ENCODE measurements around the gene TRIM66. TPM values are rescaled to one million over a fixed set of nuclear protein-coding genes. Genes with fewer than 3 reads are reported as not detected.
A peak's percentile ranks its signal among the peaks of the same experiment; 100 is the strongest.

TRIM66 gene
- total RNA-seq, 4 donors from 2014 or later = 2.2 to 5.4 (median 3.1) TPM

- Histone ChIP-seq H3K4me3 (no peak overlapping the region), H3K9me3 (no peaks in the 10 kb centered on the region), H3K4me1 (peaks cover 0 to 16% (median 9%) of the 10 kb centered on the region in 4 donors), H3K36me3 (peaks cover 66 to 83% (median 78%) of the 10 kb centered on the region in 4 donors), H3K27me3 (no peaks in the 10 kb centered on the region), H3K27ac (replicated peaks in 1 of 4) (peak overlapping the region; percentile 13 to 39 (median 19))
- DNase-seq (ENCODE audit: extremely low spot score) = no peak
- intact Hi-C loops (cut with DNase I) = no loop called here
- TF ChIP-seq POLR2A (IDR thresholded peaks at IDR 0.05; ENCODE audit: low read depth) (no peak), POLR2AphosphoS5 (IDR thresholded peaks at IDR 0.05) (no peak), EP300 (IDR thresholded peaks at IDR 0.05) (no peak)
- TF ChIP-seq, protein P1, sequence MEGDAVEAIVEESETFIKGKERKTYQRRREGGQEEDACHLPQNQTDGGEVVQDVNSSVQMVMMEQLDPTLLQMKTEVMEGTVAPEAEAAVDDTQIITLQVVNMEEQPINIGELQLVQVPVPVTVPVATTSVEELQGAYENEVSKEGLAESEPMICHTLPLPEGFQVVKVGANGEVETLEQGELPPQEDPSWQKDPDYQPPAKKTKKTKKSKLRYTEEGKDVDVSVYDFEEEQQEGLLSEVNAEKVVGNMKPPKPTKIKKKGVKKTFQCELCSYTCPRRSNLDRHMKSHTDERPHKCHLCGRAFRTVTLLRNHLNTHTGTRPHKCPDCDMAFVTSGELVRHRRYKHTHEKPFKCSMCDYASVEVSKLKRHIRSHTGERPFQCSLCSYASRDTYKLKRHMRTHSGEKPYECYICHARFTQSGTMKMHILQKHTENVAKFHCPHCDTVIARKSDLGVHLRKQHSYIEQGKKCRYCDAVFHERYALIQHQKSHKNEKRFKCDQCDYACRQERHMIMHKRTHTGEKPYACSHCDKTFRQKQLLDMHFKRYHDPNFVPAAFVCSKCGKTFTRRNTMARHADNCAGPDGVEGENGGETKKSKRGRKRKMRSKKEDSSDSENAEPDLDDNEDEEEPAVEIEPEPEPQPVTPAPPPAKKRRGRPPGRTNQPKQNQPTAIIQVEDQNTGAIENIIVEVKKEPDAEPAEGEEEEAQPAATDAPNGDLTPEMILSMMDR (IDR thresholded peaks at IDR 0.05) = no peak
- 89% methylated on average over 7 of the region's 7 CpGs for WGBS
Observed at GRCh38 chr11:8693555-8693954, 11.1 kb upstream of the TRIM66 start.

- 80% methylated on average over 5 of the region's 6 CpGs for WGBS
Observed at GRCh38 chr11:8693010-8693551, 10.6 kb upstream of the TRIM66 start.

DNA sequence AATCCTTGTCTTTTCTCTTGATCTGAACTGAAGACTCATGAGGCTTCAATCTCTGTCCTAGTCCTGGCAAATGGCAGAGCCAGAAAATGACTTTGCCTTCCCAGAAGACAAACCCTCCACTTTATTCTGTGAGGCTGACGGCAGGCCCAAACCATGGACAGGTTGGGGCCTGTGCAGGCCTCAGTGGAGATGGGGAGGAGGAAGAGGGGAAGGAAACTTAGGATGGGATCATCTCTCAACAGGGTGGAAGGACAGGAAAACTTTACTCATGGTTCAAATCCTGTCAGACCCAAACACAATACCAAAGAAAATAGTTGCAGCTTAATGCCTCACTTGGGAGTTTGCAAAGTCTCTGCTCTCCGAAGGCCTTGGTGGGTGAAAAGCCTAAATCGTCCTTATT, 10.0 kb upstream of the TRIM66 start:
- intact Hi-C loops (cut with DNase I) = no loop called here
- no peak for DNase-seq (ENCODE audit: extremely low spot score)
- TF ChIP-seq EP300 (IDR thresholded peaks at IDR 0.05) (no peak), POLR2A (IDR thresholded peaks at IDR 0.05; ENCODE audit: low read depth) (no peak), POLR2AphosphoS5 (IDR thresholded peaks at IDR 0.05) (no peak)
- TF ChIP-seq, protein P1 (IDR thresholded peaks at IDR 0.05) = no peak
- 59% methylated on average over 3 of the region's 3 CpGs for WGBS
- peak overlapping the region in 1 of 4 donors; percentile 19 for H3K27ac ChIP-seq (replicated peaks in 1 of 4)
- H3K27me3 ChIP-seq = no peaks in the 10 kb centered on the region
- no peaks in the 10 kb centered on the region for H3K9me3 ChIP-seq
- H3K4me1 ChIP-seq = peaks cover 10 to 28% (median 21%) of the 10 kb centered on the region in 4 donors
- no peak overlapping the region for H3K4me3 ChIP-seq
- H3K36me3 ChIP-seq = peaks cover 58 to 71% (median 68%) of the 10 kb centered on the region in 4 donors

More at GRCh38 chr11:8693010-8693551, 10.6 kb upstream of the TRIM66 start:
- Histone ChIP-seq H3K4me3 (no peak overlapping the region), H3K4me1 (peaks cover 5 to 21% (median 14%) of the 10 kb centered on the region in 4 donors), H3K27ac (replicated peaks in 1 of 4) (peak overlapping the region; percentile 13 to 39 (median 19)), H3K9me3 (no peaks in the 10 kb centered on the region), H3K27me3 (no peaks in the 10 kb centered on the region), H3K36me3 (peaks cover 65 to 78% (median 73%) of the 10 kb centered on the region in 4 donors)
- no peak for DNase-seq (ENCODE audit: extremely low spot score)
- intact Hi-C loops (cut with DNase I) = no loop called here
- TF ChIP-seq EP300 (IDR thresholded peaks at IDR 0.05) (no peak), POLR2A (IDR thresholded peaks at IDR 0.05; ENCODE audit: low read depth) (no peak), POLR2AphosphoS5 (IDR thresholded peaks at IDR 0.05) (no peak)
- TF ChIP-seq, protein P1 (IDR thresholded peaks at IDR 0.05) = no peak

DNA sequence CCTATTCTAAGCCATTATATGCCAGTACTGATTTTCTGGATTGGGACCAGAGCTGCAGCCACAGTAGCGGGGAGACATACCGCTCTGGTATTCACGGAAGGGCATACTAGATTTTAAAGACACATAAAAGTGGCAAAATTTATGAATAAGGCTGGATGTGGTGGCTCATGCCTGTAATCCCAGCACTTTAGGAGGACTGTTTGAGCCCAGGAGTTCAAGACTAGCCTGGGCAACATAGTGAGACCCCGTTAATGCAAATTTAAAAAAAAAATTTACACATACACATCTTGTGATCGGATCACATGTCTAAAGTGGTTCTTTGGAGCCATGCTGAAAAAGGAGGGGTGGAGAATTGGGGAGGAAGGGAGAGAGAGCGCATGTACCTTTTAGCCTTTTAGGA, 9.1 kb upstream of the TRIM66 start:
- intact Hi-C loops (cut with DNase I) = no loop called here
- peaks cover 50 to 71% (median 68%) of the 10 kb centered on the region in 4 donors for H3K36me3 ChIP-seq
- WGBS = 76% methylated on average over 6 of the region's 6 CpGs
- no peaks in the 10 kb centered on the region for H3K27me3 ChIP-seq
- H3K4me3 ChIP-seq = no peak overlapping the region
- TF ChIP-seq, protein P1 (IDR thresholded peaks at IDR 0.05) = no peak
- TF ChIP-seq POLR2AphosphoS5 (IDR thresholded peaks at IDR 0.05) (no peak), POLR2A (IDR thresholded peaks at IDR 0.05; ENCODE audit: low read depth) (no peak), EP300 (IDR thresholded peaks at IDR 0.05) (no peak)
- H3K4me1 ChIP-seq = peaks cover 13 to 30% (median 22%) of the 10 kb centered on the region in 4 donors
- no peak for DNase-seq (ENCODE audit: extremely low spot score)
- H3K9me3 ChIP-seq = no peaks in the 10 kb centered on the region
- peak overlapping the region in 2 of 4 donors; percentile 17 to 19 for H3K27ac ChIP-seq (replicated peaks in 1 of 4)
